Kidney capillary endothelial cell (primary cell): ENCODE measurements around the gene BDKRB2.

ENCODE experiments used
- DNase-seq: peaks from one replicate; pipeline ENCODE4 v3.0.0-alpha.2; 2018; ENCODE audit warnings: low spot score

The BDKRB2 gene

GRCh38 chr14:96272777-96273473 is 68.3 kb downstream of the BDKRB2 start:
- no peak for DNase-seq

- no peak for DNase-seq
These were observed 69.0 kb downstream of the BDKRB2 start for GRCh38 chr14:96273629-96274028.

DNA sequence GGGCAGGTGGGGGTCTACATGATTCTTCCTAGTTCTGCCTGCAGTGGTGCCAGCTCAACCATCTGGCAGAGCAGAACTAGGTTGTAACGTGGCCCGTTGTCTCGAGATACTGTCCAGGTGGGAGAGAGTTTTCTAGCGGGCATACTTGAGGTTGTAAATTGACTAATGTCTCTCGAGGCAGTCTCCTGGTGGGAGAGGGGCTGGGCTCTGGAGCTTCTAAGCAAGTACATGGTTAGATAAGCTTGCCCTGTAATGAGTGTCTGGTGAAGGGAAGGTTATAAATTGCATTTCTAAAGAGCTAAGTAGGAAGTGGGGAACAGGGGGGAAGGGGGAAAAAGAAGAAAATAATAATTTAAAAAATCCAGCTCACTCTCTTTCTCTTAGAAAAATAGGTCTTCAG is 69.5 kb downstream of the BDKRB2 start:
- no peak for DNase-seq

DNA sequence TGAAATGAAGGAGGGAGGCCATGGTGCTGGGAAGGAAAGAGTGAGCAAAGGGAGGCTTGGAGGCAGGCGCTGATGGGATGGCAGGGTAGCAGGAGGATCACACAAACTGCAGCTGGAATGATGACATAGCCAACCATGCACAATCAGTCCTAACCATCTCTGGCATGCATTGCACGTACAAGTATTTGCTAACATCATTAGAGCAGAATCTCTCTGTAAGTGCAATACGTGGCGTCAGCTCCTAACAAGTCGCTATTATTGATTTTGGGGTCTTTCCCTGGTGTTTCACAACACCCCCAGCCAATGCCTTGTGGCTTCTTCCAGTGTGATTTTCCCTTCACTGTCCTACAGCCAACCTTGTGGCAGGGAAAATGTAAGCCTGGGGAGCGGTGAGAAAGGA is 69.9 kb downstream of the BDKRB2 start:
- DNase-seq: no peak

DNA sequence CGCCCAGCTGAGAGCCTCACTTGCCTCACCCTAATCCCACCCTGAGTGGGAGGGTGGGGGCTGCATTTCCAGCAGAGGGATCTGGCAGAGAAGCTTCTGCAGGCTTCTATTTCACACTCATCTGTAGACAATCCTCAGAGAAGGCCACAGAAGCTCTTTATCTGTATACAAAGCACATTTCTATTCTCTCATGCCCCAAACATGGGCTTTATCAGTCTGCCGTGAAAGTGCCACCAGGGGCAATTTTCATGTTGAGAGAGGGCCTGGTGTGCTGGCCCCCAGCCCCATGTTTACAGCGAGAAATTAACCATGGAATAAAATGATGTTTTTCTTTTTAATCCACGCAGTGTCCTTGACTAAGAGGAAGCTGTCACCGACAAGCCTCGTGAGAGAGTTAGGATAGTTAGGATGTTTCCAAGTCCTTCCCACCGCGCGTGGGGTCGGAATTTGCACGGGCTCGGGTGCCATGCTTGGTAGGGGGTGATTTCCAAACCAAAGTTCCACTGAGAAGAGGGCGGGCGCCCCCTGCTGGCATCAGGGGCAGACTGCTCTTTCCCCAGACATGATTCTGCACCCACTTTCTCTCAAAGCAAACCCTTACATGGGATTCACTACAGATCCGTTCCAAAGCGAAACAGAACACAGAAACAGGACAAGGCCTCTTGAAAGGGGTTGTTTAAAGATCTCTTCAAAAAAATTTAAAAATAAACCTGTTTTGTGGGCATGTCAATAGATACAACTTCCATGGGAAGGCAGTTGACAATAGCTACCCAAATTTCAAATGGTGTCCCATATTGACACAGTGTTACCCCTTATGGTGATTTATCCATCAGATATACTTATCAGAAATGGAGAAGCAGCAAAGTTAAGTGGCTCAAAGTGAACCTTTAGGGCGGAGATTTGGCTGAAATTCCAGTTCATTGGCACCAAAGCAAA is 70.8 kb downstream of the BDKRB2 start:
- peak; percentile 47 for DNase-seq

DNA sequence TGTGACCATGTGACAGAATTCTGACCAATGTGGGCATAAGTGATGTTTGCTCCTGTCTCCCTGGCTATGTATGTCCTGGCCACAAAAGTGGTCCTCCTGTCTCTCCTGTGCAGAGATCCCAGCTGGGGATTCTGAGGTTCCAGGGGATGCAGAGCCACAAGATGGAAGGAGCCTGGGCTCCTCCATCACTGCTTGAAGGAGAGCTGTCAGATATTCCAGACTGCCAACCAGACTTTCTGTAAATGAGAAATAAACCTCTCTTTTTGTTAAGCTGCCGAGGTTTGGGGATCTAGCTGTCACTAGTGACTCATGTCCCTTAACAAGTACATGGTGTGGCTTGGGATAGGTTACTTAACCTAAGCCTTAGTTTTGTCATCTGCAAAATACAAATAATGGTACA is 73.3 kb downstream of the BDKRB2 start:
- no peak for DNase-seq

DNA sequence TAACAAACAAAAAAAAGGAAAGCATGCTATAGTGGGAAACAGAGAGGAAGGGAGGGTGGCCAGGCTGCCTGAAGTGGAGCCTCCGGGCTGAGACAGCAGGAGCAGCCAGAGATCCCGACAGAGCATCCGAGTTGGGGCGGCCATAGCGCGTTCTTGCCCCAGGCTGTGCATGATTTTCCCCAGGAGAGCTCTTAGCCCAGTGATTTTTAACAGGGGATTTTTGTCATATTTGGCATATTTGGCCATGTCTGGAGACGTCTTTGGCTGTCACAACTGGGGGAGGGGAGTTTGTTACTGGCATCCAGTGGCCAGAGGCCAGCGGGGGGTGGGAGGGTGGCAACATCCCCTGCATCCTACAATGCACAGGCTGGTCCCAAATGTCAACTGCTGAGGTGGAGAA is 74.9 kb downstream of the BDKRB2 start:
- no peak for DNase-seq

DNA sequence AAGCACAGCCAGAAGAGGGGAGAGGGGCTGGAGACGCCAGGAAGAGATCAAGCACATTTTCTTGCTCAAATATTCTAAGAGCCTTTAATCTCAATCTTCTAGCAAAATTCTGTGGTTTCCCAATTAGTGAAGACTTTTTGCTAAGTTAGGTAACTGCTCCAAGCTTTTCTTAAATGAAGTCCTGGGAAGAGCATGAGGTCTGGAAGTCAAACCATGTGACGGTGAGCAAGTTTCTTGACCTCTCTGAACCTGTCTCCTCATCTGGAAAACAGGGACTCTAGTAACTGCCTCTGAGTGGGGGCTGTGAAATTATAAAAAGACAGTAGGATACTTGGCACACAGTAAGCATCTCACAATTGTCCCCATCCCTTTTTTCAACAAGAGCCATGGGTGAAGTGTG is 75.5 kb downstream of the BDKRB2 start:
- DNase-seq: no peak

DNA sequence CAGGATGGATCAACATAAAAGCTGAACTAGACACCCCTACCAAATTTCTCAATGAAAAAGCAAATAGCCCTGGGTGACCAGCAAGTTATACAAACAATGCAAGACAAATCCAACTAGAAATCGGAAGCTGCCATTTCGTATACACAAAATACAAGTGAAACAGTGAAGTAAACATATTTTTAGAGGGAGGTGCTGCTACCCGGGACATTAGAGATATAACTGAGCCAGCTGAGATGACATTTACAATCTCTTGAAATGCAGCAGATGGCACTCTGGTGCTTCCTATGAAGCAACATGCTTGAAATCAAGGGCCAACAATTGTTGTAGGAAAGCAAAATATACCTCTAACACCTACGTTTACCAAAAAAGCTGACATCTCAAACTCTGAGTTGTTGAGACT is 76.8 kb downstream of the BDKRB2 start:
- no peak for DNase-seq

DNA sequence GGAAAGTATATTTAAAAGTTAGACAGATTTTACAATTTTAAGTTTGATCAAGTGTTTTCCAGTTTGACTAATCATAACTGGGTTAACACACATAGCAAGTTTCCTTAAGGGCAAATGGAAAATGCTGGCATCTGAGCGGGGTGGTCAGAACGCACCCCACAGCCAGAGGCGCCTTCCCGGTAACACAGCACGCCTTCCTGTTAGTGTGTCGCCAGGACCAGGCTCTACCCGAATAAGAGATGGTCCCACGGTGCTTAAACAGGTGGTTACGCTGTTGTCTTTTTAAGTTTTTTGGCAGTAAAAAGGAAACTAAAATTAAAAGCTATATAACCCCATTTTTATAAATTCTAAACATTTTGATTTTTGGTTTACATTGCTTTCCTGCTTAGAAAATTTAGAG is 79.4 kb downstream of the BDKRB2 start:
- no peak for DNase-seq

DNA sequence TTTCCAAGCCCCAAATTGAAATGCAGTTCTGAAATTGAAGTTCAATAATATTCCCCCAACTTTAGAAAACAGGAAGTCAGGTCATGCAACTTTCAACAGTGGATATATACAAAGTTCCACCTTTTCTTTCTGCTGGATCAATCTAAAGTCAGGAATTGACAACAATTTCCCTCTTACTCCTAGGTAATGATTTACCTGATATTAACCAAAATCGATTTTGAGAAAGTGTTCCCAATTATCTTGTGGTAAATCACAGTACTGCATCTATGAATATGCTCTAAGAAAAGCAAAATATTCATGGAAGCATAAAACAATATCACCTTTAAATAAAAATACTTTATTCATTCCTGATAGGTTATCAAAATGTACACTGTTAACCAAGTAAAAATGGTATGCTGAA is 79.8 kb downstream of the BDKRB2 start:
- DNase-seq: no peak

DNA sequence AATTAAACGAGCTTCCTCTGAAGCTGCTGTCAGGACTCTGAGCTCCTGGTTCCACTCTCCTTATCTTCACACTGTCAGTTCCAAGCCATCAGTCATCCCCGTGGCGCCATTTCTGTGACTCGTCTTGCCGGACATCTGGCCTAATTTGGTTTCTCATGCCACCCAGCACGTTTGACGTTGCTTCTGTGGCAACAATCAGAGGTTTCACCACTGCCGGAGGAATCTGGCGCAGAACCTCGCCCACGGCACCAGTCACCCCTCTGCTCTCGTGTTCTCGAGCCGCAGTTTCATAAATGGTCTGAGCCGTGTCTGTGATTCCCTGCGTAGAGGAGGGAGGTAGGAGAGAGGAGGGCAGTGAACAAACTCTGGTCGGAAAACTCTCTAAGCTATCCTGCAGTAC is 81.0 kb downstream of the BDKRB2 start:
- no peak for DNase-seq

DNA sequence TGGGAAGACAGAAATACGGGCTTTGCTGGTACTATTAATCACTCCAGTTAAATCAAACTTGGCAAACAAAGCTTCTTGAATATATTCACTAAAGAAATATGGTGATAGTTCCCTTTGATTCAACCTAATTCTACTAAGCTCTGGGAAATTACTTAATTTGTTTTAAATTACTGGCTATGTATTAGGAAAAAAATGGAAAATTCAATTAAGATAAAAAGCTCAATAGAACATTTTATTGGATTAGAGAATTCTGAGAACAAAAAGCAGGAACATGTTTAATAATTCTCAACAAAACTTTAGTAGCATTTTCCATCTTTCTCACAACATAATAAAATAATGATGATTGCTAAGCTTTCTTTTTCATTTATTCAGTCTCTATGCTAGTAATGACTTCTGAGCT is 81.6 kb downstream of the BDKRB2 start:
- no peak for DNase-seq

DNA sequence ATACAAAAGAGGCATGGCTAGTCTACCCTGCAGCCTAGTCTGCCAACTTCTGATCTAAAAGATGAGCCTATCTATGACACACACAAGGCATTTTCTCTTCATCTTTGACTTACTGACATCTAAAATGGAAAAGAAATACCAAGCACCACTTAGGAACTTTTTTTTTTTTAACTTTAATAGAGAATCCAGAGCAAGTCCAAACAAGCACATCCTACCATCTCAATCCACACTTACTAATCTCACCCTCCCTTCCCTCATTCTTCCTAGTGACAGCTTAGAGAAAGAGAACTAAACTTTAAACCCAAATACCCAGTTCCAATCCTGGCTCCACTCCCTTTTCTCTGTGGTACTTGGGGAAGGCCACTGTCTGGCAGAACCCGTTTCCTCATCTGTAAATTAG is 83.2 kb downstream of the BDKRB2 start:
- no peak for DNase-seq
